Ishikawa (cell line): ENCODE measurements around the gene ACACB.

Experiments
- CEBPB ChIP-seq: IDR thresholded peaks from 2 replicates; pipeline ENCODE4 v1.6.1; 2012
- CREB1 ChIP-seq: IDR thresholded peaks from 2 replicates; pipeline ENCODE4 v1.6.1; 2012; ENCODE audit warnings: low read depth
- EGR1 ChIP-seq: IDR thresholded peaks from 2 replicates; pipeline ENCODE4 v1.6.1; 2012
- EP300 ChIP-seq: IDR thresholded peaks from 2 replicates; pipeline ENCODE4 v1.6.1; 2012; ENCODE audit warnings: borderline replicate concordance
- FOXM1 ChIP-seq: IDR thresholded peaks from 2 replicates; pipeline ENCODE4 v1.6.1; 2012; ENCODE audit warnings: low read depth, borderline replicate concordance
- MAX ChIP-seq: IDR thresholded peaks from 2 replicates; pipeline ENCODE4 v1.6.1; 2012
- NFIC ChIP-seq: IDR thresholded peaks from 2 replicates; pipeline ENCODE4 v1.6.1; 2012
- RAD21 ChIP-seq: IDR thresholded peaks from 2 replicates; pipeline ENCODE4 v1.6.1; 2012; ENCODE audit warnings: low read depth
- REST ChIP-seq: IDR thresholded peaks from 2 replicates; pipeline ENCODE4 v1.6.1; 2012; ENCODE audit warnings: low read depth, mild to moderate bottlenecking
- TAF1 ChIP-seq: IDR thresholded peaks from 2 replicates; pipeline ENCODE4 v1.6.1; 2012; ENCODE audit warnings: low read depth, mild to moderate bottlenecking
- TCF12 ChIP-seq: IDR thresholded peaks from 2 replicates; pipeline ENCODE4 v1.6.1; 2012; ENCODE audit warnings: low read depth
- TEAD4 ChIP-seq: IDR thresholded peaks from 2 replicates; pipeline ENCODE4 v1.6.1; 2012
- USF1 ChIP-seq: IDR thresholded peaks from 2 replicates; pipeline ENCODE4 v1.6.1; 2012
- YY1 ChIP-seq: IDR thresholded peaks from 2 replicates; pipeline ENCODE4 v1.6.1; 2012; ENCODE audit warnings: low read depth
- ZBTB7A ChIP-seq: IDR thresholded peaks from 2 replicates; pipeline ENCODE4 v1.6.1; 2012; ENCODE audit warnings: low read depth

The ACACB gene

DNA sequence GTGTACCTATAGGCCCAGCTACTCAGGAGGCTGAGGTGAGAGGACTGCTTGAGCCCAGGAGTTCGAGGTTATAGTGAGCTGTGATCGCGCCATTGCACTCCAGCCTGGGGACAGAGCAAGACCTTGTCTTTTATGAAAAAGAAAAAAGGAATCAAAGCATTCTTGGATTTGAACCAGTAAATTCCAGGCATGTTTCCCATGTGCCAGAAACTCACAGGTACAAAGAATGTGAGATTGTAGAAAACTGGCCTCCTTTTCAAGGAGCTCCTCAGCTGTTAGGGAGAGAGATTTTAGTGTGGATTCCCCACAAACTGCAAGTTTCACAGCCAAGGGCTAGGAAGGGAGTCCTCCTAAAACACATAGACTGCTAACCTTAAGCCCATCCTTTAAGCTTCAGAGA is 97.7 kb downstream of the ACACB start:
- no peak for TF ChIP-seq EP300
- TF ChIP-seq YY1, result no peak
- TF ChIP-seq NFIC, result no peak
- no peak for TF ChIP-seq ZBTB7A
- TF ChIP-seq TCF12, result no peak
- no peak; the same call in 1 of the 2 replicates for TF ChIP-seq TEAD4
- TF ChIP-seq RAD21, result no peak
- no peak for TF ChIP-seq EGR1
- TF ChIP-seq CREB1, result no peak
- no peak for TF ChIP-seq REST
- TF ChIP-seq TAF1, result no peak
- no peak for TF ChIP-seq USF1
- TF ChIP-seq CEBPB, result no peak
- TF ChIP-seq FOXM1, result no peak
- no peak for TF ChIP-seq MAX

GRCh38 chr12:109218996-109219395 is 102.6 kb downstream of the ACACB start:
- TF ChIP-seq YY1, result no peak
- TF ChIP-seq RAD21, result no peak
- TF ChIP-seq CREB1, result no peak
- TF ChIP-seq MAX, result no peak
- TF ChIP-seq CEBPB, result no peak
- TF ChIP-seq ZBTB7A, result no peak
- no peak for TF ChIP-seq USF1
- no peak for TF ChIP-seq NFIC
- no peak for TF ChIP-seq EGR1
- TF ChIP-seq EP300, result no peak
- no peak for TF ChIP-seq TEAD4
- TF ChIP-seq TAF1, result no peak

DNA sequence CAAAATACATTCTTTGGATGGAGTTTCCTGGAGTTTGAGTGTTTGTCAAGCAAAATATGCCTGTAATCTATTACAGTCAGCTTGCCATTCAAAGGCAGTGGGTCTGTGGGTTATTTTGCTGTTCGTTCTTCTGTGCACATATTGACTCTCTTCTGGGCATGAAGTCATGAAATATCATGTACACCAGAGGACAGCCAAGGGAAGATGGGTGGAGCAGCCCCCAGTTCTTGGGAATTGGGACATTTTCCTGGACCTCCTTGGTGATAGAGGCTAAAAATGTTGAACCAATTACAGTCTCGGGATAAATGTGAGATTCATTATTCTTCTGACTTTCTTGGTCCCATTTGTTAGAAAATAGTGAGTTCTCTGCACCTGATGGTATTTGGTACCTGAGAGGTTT is 103.6 kb downstream of the ACACB start:
- TF ChIP-seq RAD21, result no peak
- no peak for TF ChIP-seq CEBPB
- TF ChIP-seq ZBTB7A, result no peak
- TF ChIP-seq CREB1, result no peak
- no peak for TF ChIP-seq TAF1
- no peak for TF ChIP-seq YY1
- TF ChIP-seq REST, result no peak

DNA sequence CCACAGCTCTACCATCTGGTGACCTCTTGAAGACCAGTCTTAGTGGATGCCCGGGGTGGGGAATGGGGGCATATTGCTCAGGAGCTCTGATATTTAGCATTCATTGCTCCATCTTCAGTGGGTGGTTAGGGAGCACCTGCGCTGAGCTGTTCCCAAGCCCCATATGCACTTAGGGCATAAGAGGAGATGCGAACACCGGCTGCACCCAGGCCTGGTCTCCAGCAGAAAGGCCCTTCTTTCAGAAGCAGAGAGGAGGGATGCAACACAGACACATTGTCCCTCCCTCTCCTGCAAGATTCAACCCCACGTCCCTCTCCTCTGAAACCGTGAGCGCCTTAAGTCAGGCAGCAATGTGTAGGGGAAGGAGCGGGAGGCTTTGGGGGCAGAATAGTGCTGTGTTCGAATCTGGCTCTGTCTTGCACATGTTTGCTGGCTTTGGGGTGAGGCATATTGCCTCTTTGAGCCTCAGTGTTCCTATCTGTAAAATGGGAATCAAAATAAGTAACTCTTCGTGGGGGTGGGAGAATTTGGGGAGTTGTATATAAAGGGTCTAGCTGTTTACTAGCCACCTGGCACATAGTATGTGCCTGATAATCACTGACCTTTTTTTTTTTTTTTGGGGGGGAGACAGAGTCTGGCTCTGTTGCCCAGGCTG is 105.0 kb downstream of the ACACB start:
- TF ChIP-seq RAD21, result no peak
- no peak for TF ChIP-seq CREB1

DNA sequence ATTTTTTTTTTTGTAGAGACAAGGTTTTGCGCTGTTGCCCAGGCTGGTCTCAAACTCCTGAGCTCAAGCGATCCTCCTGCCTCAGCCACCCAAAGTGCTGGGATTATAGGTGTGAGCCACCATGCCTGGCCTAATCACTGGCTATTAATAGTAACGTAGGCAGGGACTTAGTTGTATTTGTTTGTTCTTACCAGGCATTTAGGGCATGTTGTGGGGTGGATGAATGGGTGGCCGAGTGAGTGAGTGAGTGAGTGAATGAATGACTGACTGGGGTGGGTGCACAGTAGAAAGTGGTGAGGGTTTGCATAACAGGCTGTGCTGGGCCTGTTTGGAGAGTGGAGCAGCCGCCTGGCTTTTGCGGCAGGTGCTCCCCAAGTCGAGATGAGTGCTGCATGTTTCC is 105.7 kb downstream of the ACACB start:
- TF ChIP-seq USF1 (no peak), YY1 (no peak), MAX (no peak), REST (no peak), ZBTB7A (no peak), NFIC (no peak), RAD21 (no peak), TEAD4 (no peak), FOXM1 (no peak), EGR1 (no peak), EP300 (no peak), TAF1 (no peak), CEBPB (no peak), TCF12 (no peak)
